ENCODE data around the gene RIMBP2. TPM values are rescaled to one million over a fixed set of nuclear protein-coding genes. Genes with fewer than 3 reads are reported as not detected.

RIMBP2 gene
- polyA plus RNA-seq, 1 donor from 2014 or later: 14.6 TPM

- no peak overlapping the region for H3K4me2 ChIP-seq (ENCODE audit: low read length)
- no peaks in the 10 kb centered on the region for H3K9me3 ChIP-seq (ENCODE audit: low read length)
- no peak overlapping the region for H2AFZ ChIP-seq (ENCODE audit: low read depth, low read length)
- no peaks in the 10 kb centered on the region for H3K9me2 ChIP-seq (ENCODE audit: insufficient read depth, low read length)
- H4K20me1 ChIP-seq (ENCODE audit: insufficient read depth): no peaks in the 10 kb centered on the region
- no peaks in the 10 kb centered on the region for H3F3A ChIP-seq (ENCODE audit: insufficient read depth, low read length, poor library complexity, severe bottlenecking)
- no peaks in the 10 kb centered on the region for H3K36me3 ChIP-seq (ENCODE audit: insufficient read depth, low read length)
- no peak overlapping the region for H3K4me3 ChIP-seq (ENCODE audit: low read length)
- no peak overlapping the region for H3K27ac ChIP-seq (ENCODE audit: low read length)
- H3K79me2 ChIP-seq (replicated peaks; ENCODE audit: insufficient read depth, low read length): no peaks in the 10 kb centered on the region
- H3K27me3 ChIP-seq (ENCODE audit: insufficient read depth, low read depth, low read length): no peaks in the 10 kb centered on the region
- TF ChIP-seq EP300 (conservative IDR thresholded peaks at IDR 0.05; ENCODE audit: poor library complexity, severe bottlenecking) (no peak), POLR2AphosphoS5 (IDR thresholded peaks at IDR 0.05) (no peak), SMC3 (conservative IDR thresholded peaks at IDR 0.05; ENCODE audit: poor library complexity) (no peak), TAF1 (IDR thresholded peaks at IDR 0.05; ENCODE audit: low read depth) (no peak), CTCF (IDR thresholded peaks at IDR 0.05; ENCODE audit: poor library complexity, severe bottlenecking) (no peak), RAD21 (conservative IDR thresholded peaks at IDR 0.05) (no peak), REST (IDR thresholded peaks at IDR 0.05; ENCODE audit: borderline replicate concordance) (no peak), MXI1 (conservative IDR thresholded peaks at IDR 0.05; ENCODE audit: poor library complexity, severe bottlenecking) (no peak), EZH2 (IDR thresholded peaks at IDR 0.05; ENCODE audit: borderline replicate concordance, insufficient read depth, low read length, poor library complexity, severe bottlenecking) (no peak)
- H3K9ac ChIP-seq (ENCODE audit: low read length): no peak overlapping the region
These were observed 209.3 kb downstream of the RIMBP2 start for GRCh38 chr12:130506844-130507243.

GRCh38 chr12:130504840-130505175 is 211.3 kb downstream of the RIMBP2 start:
- Histone ChIP-seq H3K9me2 (ENCODE audit: insufficient read depth, low read length) (no peaks in the 10 kb centered on the region), H3K27me3 (ENCODE audit: insufficient read depth, low read depth, low read length) (no peaks in the 10 kb centered on the region), H4K20me1 (ENCODE audit: insufficient read depth) (no peaks in the 10 kb centered on the region), H3K9me3 (ENCODE audit: low read length) (no peaks in the 10 kb centered on the region), H3K4me3 (ENCODE audit: low read length) (no peak overlapping the region), H3K36me3 (ENCODE audit: insufficient read depth, low read length) (no peaks in the 10 kb centered on the region), H3K4me2 (ENCODE audit: low read length) (no peak overlapping the region), H2AFZ (ENCODE audit: low read depth, low read length) (no peak overlapping the region), H3F3A (ENCODE audit: insufficient read depth, low read length, poor library complexity, severe bottlenecking) (no peaks in the 10 kb centered on the region), H3K9ac (ENCODE audit: low read length) (no peak overlapping the region), H3K79me2 (replicated peaks; ENCODE audit: insufficient read depth, low read length) (no peaks in the 10 kb centered on the region), H3K27ac (ENCODE audit: low read length) (no peak overlapping the region)
- TF ChIP-seq MXI1 (conservative IDR thresholded peaks at IDR 0.05; ENCODE audit: poor library complexity, severe bottlenecking) (no peak), REST (IDR thresholded peaks at IDR 0.05; ENCODE audit: borderline replicate concordance) (no peak), EZH2 (IDR thresholded peaks at IDR 0.05; ENCODE audit: borderline replicate concordance, insufficient read depth, low read length, poor library complexity, severe bottlenecking) (no peak), POLR2AphosphoS5 (IDR thresholded peaks at IDR 0.05) (no peak), SMC3 (conservative IDR thresholded peaks at IDR 0.05; ENCODE audit: poor library complexity) (no peak), EP300 (conservative IDR thresholded peaks at IDR 0.05; ENCODE audit: poor library complexity, severe bottlenecking) (no peak), TAF1 (IDR thresholded peaks at IDR 0.05; ENCODE audit: low read depth) (no peak), CTCF (IDR thresholded peaks at IDR 0.05; ENCODE audit: poor library complexity, severe bottlenecking) (no peak)

Measured in neural cell (in vitro differentiated cells).